Vagina (tissue), 2 donors: ENCODE data around the gene SLC12A3. TPM values are rescaled to one million over a fixed set of nuclear protein-coding genes. Genes with fewer than 3 reads are reported as not detected.

Experiments used
- DNase-seq, 2 donors: peaks; one replicate each; pipeline ENCODE4 v3.0.0-alpha.2; 2017; ENCODE audit errors: extremely low spot score in 2 of 2
- H3K27ac ChIP-seq: fragments of 200-600 bp; sonication (generic); one replicate; pipeline ENCODE4 v1.5.1; 2019
- H3K27me3 ChIP-seq: fragments of 200-600 bp; sonication (generic); one replicate; pipeline ENCODE4 v1.5.1; 2019
- H3K36me3 ChIP-seq, 2 donors: fragments of 200-600 bp; sonication (generic); one replicate each; pipeline ENCODE4 v1.5.1; 2017 to 2019
- H3K4me1 ChIP-seq: fragments of 200-600 bp; sonication (generic); one replicate; pipeline ENCODE4 v1.5.1; 2019
- H3K4me3 ChIP-seq, 2 donors: fragments of 200-600 bp; sonication (generic); 1 replicate in 1 of 2; 2 replicates in 1 of 2; pipeline ENCODE4 v1.5.1; 2016 to 2019
- H3K9me3 ChIP-seq: fragments of 200-600 bp; sonication (generic); one replicate; pipeline ENCODE4 v1.5.1; 2019
- CTCF ChIP-seq, 3 experiments: fragments of 450-650 bp in 2 of 3; fragments of 200-600 bp in 1 of 3; sonication (generic) in 1 of 3; IDR thresholded peaks; one replicate each; pipeline ENCODE4 v1.5.1; 2017 to 2019; ENCODE audit warnings: antibody characterized with exemption in 3 of 3, mild to moderate bottlenecking in 2 of 3, moderate library complexity in 2 of 3
- POLR2A ChIP-seq, 2 donors: fragments of 450-650 bp; IDR thresholded peaks; one replicate each; pipeline ENCODE4 v1.6.1; 2017; ENCODE audit warnings: antibody characterized with exemption in 2 of 2, mild to moderate bottlenecking in 2 of 2, moderate library complexity in 2 of 2
- POLR2AphosphoS5 ChIP-seq, 2 donors: sonication (generic); formaldehyde crosslinking; IDR thresholded peaks; one replicate each; pipeline ENCODE4 v1.9.0; 2017; ENCODE audit warnings: antibody characterized with exemption in 2 of 2, mild to moderate bottlenecking in 2 of 2, low read depth in 1 of 2; ENCODE audit not compliant: insufficient read depth in 1 of 2
- intact Hi-C: fragments of 100-400 bp; cut with DNase I; formaldehyde crosslinking; loops from one replicate; pipeline ENCODE4 v1.15.1; 2023
- total RNA-seq: library from RNA; depleted of rRNA; stranded (reverse); fragments of >200 nt; gene quantifications from one replicate; pipeline ENCODE4 v1.2.3, GENCODE V29; 2016

SLC12A3 gene
- total RNA-seq, 1 donor from 2014 or later = not detected

GRCh38 chr16:56938664-56939513 is 73.9 kb downstream of the SLC12A3 start:
- Histone ChIP-seq H3K4me1 (peaks cover 38% of the 10 kb centered on the region), H3K27me3 (no peaks in the 10 kb centered on the region), H3K4me3 (no peak overlapping the region), H3K27ac (no peak overlapping the region), H3K36me3 (peaks cover 0 to 90% of the 10 kb centered on the region in 2 donors), H3K9me3 (no peaks in the 10 kb centered on the region)
- DNase-seq = no peak
- intact Hi-C loops = loop anchor here (10.0 kb wide), 1 partner anchor 74 kb away; the partner anchor contains the start of gene SLC12A3
- TF ChIP-seq CTCF (IDR thresholded peaks at IDR 0.05) = no peak
- TF ChIP-seq POLR2A (IDR thresholded peaks at IDR 0.05) = no peak
- no peak for TF ChIP-seq POLR2AphosphoS5 (IDR thresholded peaks at IDR 0.05; ENCODE audit: insufficient read depth in 1 of 2, low read depth in 1 of 2)

- H3K9me3 ChIP-seq = no peaks in the 10 kb centered on the region
- TF ChIP-seq CTCF (IDR thresholded peaks at IDR 0.05) = no peak
- TF ChIP-seq POLR2A (IDR thresholded peaks at IDR 0.05) = no peak
- TF ChIP-seq POLR2AphosphoS5 (IDR thresholded peaks at IDR 0.05; ENCODE audit: insufficient read depth in 1 of 2, low read depth in 1 of 2) = no peak
- no peak overlapping the region for H3K4me3 ChIP-seq
- intact Hi-C loops = loop anchor here (10.0 kb wide), 1 partner anchor 75 kb away; the partner anchor contains the start of gene SLC12A3
- no peaks in the 10 kb centered on the region for H3K27me3 ChIP-seq
- no peak for DNase-seq
- peaks cover 0 to 99% of the 10 kb centered on the region in 2 donors for H3K36me3 ChIP-seq
- no peak overlapping the region for H3K27ac ChIP-seq
- H3K4me1 ChIP-seq = peaks cover 29% of the 10 kb centered on the region
These were observed 74.8 kb downstream of the SLC12A3 start for GRCh38 chr16:56939801-56940200.

- peaks cover 16% of the 10 kb centered on the region for H3K4me1 ChIP-seq
- TF ChIP-seq POLR2A (IDR thresholded peaks at IDR 0.05) (no peak), CTCF (IDR thresholded peaks at IDR 0.05) (no peak), POLR2AphosphoS5 (IDR thresholded peaks at IDR 0.05; ENCODE audit: insufficient read depth in 1 of 2, low read depth in 1 of 2) (no peak)
These were observed 76.1 kb downstream of the SLC12A3 start for GRCh38 chr16:56941092-56941491.

GRCh38 chr16:56941856-56942331 is 76.9 kb downstream of the SLC12A3 start:
- intact Hi-C loops = no loop called here
- Histone ChIP-seq H3K36me3 (peaks cover 0 to 96% of the 10 kb centered on the region in 2 donors), H3K4me1 (peaks cover 10% of the 10 kb centered on the region), H3K27me3 (no peaks in the 10 kb centered on the region), H3K4me3 (no peak overlapping the region), H3K9me3 (no peaks in the 10 kb centered on the region), H3K27ac (no peak overlapping the region)
- TF ChIP-seq CTCF (IDR thresholded peaks at IDR 0.05) (no peak), POLR2AphosphoS5 (IDR thresholded peaks at IDR 0.05; ENCODE audit: insufficient read depth in 1 of 2, low read depth in 1 of 2) (no peak), POLR2A (IDR thresholded peaks at IDR 0.05) (no peak)
- DNase-seq = no peak

More at GRCh38 chr16:56941092-56941491, 76.1 kb downstream of the SLC12A3 start:
- no peak for DNase-seq
- intact Hi-C loops = no loop called here
- Histone ChIP-seq H3K4me3 (no peak overlapping the region), H3K27me3 (no peaks in the 10 kb centered on the region), H3K36me3 (peaks cover 0 to 99% of the 10 kb centered on the region in 2 donors), H3K9me3 (no peaks in the 10 kb centered on the region), H3K27ac (no peak overlapping the region)
